ENCODE data around the gene CBLN3. TPM values are rescaled to one million over a fixed set of nuclear protein-coding genes. Genes with fewer than 3 reads are reported as not detected.

Gene CBLN3
- total and polyA plus RNA-seq, 9 of the 15 experiments (the other 6 are each of a cell fraction or from before 2014, with no cell fraction given): 0.05 to 0.59 (median 0.26) TPM; not detected in 1

DNA sequence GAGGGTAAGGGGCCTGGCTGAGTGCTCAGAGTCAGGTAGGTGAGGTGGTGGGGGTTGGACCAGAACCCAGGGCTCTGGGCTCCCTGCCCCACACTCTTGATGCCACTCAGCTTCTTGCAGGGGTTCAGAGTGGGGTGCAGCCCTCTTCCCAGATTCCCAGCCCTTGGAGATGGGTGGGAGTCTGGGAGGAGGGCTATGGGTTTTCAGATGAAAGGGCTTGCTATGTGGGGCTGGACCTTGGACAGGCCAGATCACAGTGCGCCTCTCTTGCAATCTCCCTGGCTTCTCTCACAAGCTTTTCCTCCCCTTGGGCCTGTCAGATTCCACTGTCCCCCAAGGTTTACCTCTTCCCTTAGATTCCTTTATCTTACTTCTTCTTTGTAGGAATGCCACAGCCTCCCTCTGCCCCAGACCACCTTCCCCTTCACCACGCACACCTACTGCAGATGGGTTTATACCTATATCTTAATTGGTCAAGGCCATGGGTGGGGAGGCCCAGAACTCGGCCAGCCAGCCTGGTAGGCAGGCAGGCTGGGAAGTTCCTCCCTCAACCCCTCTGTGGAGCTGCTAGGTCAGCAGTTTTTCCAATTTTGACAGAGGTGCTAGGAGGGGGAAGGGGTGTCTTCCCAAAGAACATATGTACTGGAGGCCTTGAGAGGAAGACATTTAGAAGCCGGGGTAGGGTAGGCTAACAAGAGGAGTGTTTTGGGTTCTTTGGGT lies 29.3 kb downstream of the CBLN3 start:
- Histone ChIP-seq H3K27me3 (ENCODE audit: control insufficient read depth in 2 of 2, insufficient read depth in 2 of 2, low read length in 2 of 2) (no peaks in the 10 kb centered on the region), H3K4me2 (ENCODE audit: insufficient read depth, low read length) (no peak overlapping the region), H3K9me1 (ENCODE audit: control insufficient read depth, insufficient read depth, low read length) (no peaks in the 10 kb centered on the region), H3K9ac (ENCODE audit: insufficient read depth in 1 of 2, low read depth in 2 of 2, low read length in 2 of 2) (no peak overlapping the region), H3K9me3 (replicated peaks; ENCODE audit: control insufficient read depth, insufficient read depth, low read depth, low read length) (no peaks in the 10 kb centered on the region), H2AFZ (ENCODE audit: low read depth, low read length) (no peak overlapping the region), H3K4me1 (replicated peaks in 1 of 2; ENCODE audit: control insufficient read depth in 2 of 2, insufficient read depth in 2 of 2, low read length in 2 of 2) (peaks cover 0 to 8% of the 10 kb centered on the region in 2 experiments; a peak in 4 of 5 replicates), H4K20me1 (replicated peaks; ENCODE audit: control insufficient read depth, insufficient read depth, low read length) (no peaks in the 10 kb centered on the region), H3K79me2 (ENCODE audit: control insufficient read depth, insufficient read depth, low read length) (no peaks in the 10 kb centered on the region), H3K4me3 (no peak overlapping the region), H3K36me3 (ENCODE audit: control insufficient read depth, insufficient read depth, low read length) (no peaks in the 10 kb centered on the region; the same call in 2 of the 3 replicates), H3K27ac (ENCODE audit: extremely low read depth, low read depth, low read length) (no peak overlapping the region)
- TF ChIP-seq C11orf30 (IDR thresholded peaks at IDR 0.05; ENCODE audit: low read depth) (peak; percentile 70), KLF16 (IDR thresholded peaks at IDR 0.05) (no peak), ZNF316 (IDR thresholded peaks at IDR 0.05) (peak; percentile 79), TSC22D4 (tag; IDR thresholded peaks at IDR 0.05) (no peak), MECOM (CRISPR knock-in tag; IDR thresholded peaks at IDR 0.05) (no peak), HDAC2 (IDR thresholded peaks at IDR 0.05) (no peak), MAFG (tag; conservative IDR thresholded peaks at IDR 0.05) (peak; percentile 45; the same call in 1 of the 2 replicates), HCFC1 (IDR thresholded peaks at IDR 0.05; ENCODE audit: low read depth, low read length) (no peak), RBM25 (IDR thresholded peaks at IDR 0.05; ENCODE audit: low read depth, low read length, severe bottlenecking) (no peak), MAFK (IDR thresholded peaks at IDR 0.05; ENCODE audit: low read length) (peak; percentile 30; the same call in 1 of the 2 replicates), HSF4 (CRISPR knock-in tag; IDR thresholded peaks at IDR 0.05; ENCODE audit: borderline replicate concordance) (no peak), ZNF232 (CRISPR knock-in tag; IDR thresholded peaks at IDR 0.05) (no peak), TRIM24 (IDR thresholded peaks at IDR 0.05) (no peak), KDM5B (IDR thresholded peaks at IDR 0.05; ENCODE audit: insufficient replicate concordance, low read depth, low read length) (no peak)
- TF ChIP-seq, protein P1, sequence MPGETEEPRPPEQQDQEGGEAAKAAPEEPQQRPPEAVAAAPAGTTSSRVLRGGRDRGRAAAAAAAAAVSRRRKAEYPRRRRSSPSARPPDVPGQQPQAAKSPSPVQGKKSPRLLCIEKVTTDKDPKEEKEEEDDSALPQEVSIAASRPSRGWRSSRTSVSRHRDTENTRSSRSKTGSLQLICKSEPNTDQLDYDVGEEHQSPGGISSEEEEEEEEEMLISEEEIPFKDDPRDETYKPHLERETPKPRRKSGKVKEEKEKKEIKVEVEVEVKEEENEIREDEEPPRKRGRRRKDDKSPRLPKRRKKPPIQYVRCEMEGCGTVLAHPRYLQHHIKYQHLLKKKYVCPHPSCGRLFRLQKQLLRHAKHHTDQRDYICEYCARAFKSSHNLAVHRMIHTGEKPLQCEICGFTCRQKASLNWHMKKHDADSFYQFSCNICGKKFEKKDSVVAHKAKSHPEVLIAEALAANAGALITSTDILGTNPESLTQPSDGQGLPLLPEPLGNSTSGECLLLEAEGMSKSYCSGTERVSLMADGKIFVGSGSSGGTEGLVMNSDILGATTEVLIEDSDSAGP (CRISPR knock-in tag; IDR thresholded peaks at IDR 0.05): no peak
- TF ChIP-seq, protein P2, sequence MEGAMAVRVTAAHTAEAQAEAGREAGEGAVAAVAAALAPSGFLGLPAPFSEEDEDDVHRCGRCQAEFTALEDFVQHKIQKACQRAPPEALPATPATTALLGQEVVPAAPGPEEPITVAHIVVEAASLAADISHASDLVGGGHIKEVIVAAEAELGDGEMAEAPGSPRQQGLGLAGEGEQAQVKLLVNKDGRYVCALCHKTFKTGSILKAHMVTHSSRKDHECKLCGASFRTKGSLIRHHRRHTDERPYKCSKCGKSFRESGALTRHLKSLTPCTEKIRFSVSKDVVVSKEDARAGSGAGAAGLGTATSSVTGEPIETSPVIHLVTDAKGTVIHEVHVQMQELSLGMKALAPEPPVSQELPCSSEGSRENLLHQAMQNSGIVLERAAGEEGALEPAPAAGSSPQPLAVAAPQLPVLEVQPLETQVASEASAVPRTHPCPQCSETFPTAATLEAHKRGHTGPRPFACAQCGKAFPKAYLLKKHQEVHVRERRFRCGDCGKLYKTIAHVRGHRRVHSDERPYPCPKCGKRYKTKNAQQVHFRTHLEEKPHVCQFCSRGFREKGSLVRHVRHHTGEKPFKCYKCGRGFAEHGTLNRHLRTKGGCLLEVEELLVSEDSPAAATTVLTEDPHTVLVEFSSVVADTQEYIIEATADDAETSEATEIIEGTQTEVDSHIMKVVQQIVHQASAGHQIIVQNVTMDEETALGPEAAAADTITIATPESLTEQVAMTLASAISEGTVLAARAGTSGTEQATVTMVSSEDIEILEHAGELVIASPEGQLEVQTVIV (CRISPR knock-in tag; IDR thresholded peaks at IDR 0.05; ENCODE audit: borderline replicate concordance): no peak
- POLR2A ChIA-PET: interaction anchor here (0.5 to 1.2 kb wide), 3 partner anchors 12 to 225 kb away, joined by 3 to 4 read pairs (median 3); no protein-coding TSS in a partner anchor
- intact Hi-C loops (cut with micrococcal nuclease) (no loop called here), in situ Hi-C loops (cut with MboI) (no loop called here)
- CTCF ChIA-PET (ENCODE audit: low intra/inter-chr PET ratio): no interaction called here
- no peak for ATAC-seq
- 25% methylated on average over 2 of the region's 4 CpGs for WGBS (ENCODE audit: insufficient coverage, low coverage, missing lambda C conversion rate)
- BruUV-seq (replicated peaks): no TSS peak
- FAIRE-seq: no peak
- no peak for DNase-seq (ENCODE audit: extremely low read depth in 1 of 4, low spot score in 3 of 4)
